Parathyroid adenoma (tissue), 2 donors: Measurements from ENCODE around the gene HOXC6.

Experiments
- H2AFZ ChIP-seq: fragments of 300-600 bp; sonication (generic); one replicate; pipeline ENCODE4 v1.7.0; 2017; ENCODE audit warnings: antibody characterized with exemption, mild to moderate bottlenecking
- H3K27ac ChIP-seq: fragments of 300-600 bp; sonication (generic); one replicate; pipeline ENCODE4 v1.7.0; 2017
- H3K27me3 ChIP-seq: fragments of 300-600 bp; sonication (generic); one replicate; pipeline ENCODE4 v1.7.0; 2017; ENCODE audit warnings: low read length; ENCODE audit not compliant: control insufficient read depth, insufficient read depth
- H3K36me3 ChIP-seq: fragments of 300-600 bp; sonication (generic); one replicate; pipeline ENCODE4 v1.7.0; 2017; ENCODE audit warnings: low read length; ENCODE audit not compliant: control insufficient read depth, insufficient read depth
- H3K4me1 ChIP-seq: fragments of 300-600 bp; sonication (generic); one replicate; pipeline ENCODE4 v1.7.0; 2017; ENCODE audit warnings: control low read depth
- H3K4me2 ChIP-seq: fragments of 300-600 bp; sonication (generic); one replicate; pipeline ENCODE4 v1.7.0; 2017; ENCODE audit warnings: low read length
- H3K4me3 ChIP-seq: fragments of 300-600 bp; sonication (generic); one replicate; pipeline ENCODE4 v1.7.0; 2017; ENCODE audit warnings: low read depth, low read length
- H3K79me2 ChIP-seq: fragments of 300-600 bp; sonication (generic); one replicate; pipeline ENCODE4 v1.7.0; 2017; ENCODE audit warnings: control low read depth
- H3K9ac ChIP-seq: fragments of 300-600 bp; sonication (generic); one replicate; pipeline ENCODE4 v1.7.0; 2017; ENCODE audit warnings: mild to moderate bottlenecking
- H3K9me3 ChIP-seq: fragments of 300-600 bp; sonication (generic); one replicate; pipeline ENCODE4 v1.7.0; 2017; ENCODE audit warnings: low read length; ENCODE audit not compliant: control insufficient read depth
- TF ChIP-seq, protein P1 (sequence below): fragments of 300-600 bp; sonication (generic); IDR thresholded peaks from one replicate; pipeline ENCODE4 v1.7.0; 2017; ENCODE audit warnings: antibody characterized with exemption, mild to moderate bottlenecking
- donor health status: primary hyperparathyroidism.

Gene HOXC6

DNA sequence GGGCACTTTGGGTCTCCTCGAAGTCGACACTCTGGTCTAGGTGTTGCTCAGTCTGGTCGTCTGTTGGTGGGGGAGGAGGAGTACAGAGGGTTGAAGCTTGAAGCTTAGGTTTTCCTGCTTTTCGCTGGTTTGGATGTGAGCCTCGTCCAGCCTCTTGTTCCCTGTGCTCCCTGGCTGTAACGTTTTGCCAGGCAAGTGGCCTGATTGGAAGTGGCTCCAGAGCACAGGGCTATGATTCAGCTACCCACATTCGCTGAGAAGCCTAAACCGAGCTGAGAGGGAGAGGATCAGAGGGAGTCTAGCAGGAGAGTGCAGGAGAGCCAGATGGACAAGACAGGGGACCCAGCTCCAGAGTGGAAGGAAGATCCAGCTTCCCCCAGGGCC, 37.2 kb upstream of the HOXC6 start:
- Histone ChIP-seq H3K9ac (no peak overlapping the region), H3K4me3 (no peak overlapping the region), H3K4me2 (no peak overlapping the region), H3K27ac (no peak overlapping the region), H3K4me1 (no peaks in the 10 kb centered on the region), H3K36me3 (no peaks in the 10 kb centered on the region), H3K9me3 (no peaks in the 10 kb centered on the region), H3K79me2 (no peaks in the 10 kb centered on the region), H3K27me3 (peaks cover 40% of the 10 kb centered on the region), H2AFZ (no peak overlapping the region)
- TF ChIP-seq, protein P1, sequence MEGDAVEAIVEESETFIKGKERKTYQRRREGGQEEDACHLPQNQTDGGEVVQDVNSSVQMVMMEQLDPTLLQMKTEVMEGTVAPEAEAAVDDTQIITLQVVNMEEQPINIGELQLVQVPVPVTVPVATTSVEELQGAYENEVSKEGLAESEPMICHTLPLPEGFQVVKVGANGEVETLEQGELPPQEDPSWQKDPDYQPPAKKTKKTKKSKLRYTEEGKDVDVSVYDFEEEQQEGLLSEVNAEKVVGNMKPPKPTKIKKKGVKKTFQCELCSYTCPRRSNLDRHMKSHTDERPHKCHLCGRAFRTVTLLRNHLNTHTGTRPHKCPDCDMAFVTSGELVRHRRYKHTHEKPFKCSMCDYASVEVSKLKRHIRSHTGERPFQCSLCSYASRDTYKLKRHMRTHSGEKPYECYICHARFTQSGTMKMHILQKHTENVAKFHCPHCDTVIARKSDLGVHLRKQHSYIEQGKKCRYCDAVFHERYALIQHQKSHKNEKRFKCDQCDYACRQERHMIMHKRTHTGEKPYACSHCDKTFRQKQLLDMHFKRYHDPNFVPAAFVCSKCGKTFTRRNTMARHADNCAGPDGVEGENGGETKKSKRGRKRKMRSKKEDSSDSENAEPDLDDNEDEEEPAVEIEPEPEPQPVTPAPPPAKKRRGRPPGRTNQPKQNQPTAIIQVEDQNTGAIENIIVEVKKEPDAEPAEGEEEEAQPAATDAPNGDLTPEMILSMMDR: no peak

DNA sequence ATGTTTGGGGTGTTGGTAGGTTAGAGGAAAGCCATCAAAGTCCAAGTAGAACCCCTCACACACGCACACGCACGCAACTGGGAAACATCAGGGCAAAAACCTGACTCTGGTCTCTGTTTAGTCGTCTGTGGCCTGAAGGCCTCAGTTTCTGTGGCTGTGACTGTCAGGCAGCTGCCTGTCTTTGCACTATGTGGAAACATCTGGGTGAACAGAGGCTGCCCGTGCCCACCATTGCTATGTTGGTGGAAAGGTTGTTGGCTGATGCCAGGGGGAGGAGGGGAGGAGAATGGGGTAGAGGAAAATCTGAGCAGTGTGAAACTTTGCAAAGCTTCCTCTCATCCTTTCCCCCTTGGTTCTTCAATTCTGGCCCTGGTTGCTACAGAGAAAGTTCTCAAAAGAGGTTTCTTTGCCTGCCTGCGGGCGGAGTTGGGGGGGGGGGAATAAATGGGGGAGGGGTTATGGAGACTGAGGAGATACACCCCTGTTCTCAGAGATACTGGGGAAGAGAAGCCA, 35.8 kb upstream of the HOXC6 start:
- Histone ChIP-seq H2AFZ (no peak overlapping the region), H3K79me2 (no peaks in the 10 kb centered on the region), H3K36me3 (no peaks in the 10 kb centered on the region), H3K4me2 (no peak overlapping the region), H3K4me3 (no peak overlapping the region), H3K9me3 (no peaks in the 10 kb centered on the region), H3K27ac (no peak overlapping the region), H3K9ac (no peak overlapping the region), H3K4me1 (no peaks in the 10 kb centered on the region), H3K27me3 (peaks cover 42% of the 10 kb centered on the region)
- TF ChIP-seq, protein P1: no peak

DNA sequence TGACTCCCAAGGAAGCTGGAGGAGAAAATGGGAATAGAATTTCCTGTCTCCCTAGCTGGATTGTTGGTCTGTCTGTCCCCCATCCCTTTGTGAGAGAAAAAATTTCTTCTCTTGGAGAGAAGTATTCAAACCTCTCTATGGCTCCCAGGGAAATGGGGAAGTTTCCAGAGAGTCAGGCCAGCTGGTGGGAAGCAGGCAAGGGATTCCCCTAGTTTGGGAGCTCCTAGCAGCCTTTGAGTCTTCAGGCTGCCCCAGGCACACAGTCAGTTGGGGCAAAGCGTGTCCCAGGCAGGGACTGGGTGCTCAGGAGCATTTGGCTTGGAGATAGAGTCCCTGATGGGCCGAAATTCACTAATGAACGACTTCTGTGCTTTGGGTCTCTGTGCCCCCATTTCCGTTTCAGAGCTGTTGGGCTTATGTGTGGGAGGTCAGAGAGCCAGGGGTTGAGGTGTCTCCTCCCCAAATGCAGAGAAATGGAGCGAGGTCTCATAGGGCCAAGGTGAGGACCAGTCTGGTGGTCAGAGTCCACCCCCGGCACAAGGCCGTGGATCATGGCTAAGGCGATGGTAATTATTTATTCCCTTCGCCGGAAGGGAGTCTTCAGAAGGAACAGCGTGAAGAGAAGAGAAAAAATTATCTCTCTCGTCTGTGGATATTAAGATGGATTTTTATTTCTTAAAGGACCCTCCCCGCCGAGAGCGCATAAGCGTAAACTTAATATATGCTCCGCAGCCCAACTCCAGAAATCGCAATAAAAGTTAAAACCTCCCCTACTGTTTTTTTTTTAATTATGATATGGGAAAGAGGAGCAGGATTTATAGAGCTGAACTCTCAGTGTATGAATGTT, 34.9 kb upstream of the HOXC6 start:
- Histone ChIP-seq H3K27me3 (peaks cover 46% of the 10 kb centered on the region), H3K4me1 (no peaks in the 10 kb centered on the region), H2AFZ (no peak overlapping the region), H3K4me3 (no peak overlapping the region), H3K9ac (no peak overlapping the region), H3K27ac (no peak overlapping the region), H3K79me2 (no peaks in the 10 kb centered on the region), H3K4me2 (no peak overlapping the region), H3K9me3 (no peaks in the 10 kb centered on the region), H3K36me3 (no peaks in the 10 kb centered on the region)
- TF ChIP-seq, protein P1: no peak

DNA sequence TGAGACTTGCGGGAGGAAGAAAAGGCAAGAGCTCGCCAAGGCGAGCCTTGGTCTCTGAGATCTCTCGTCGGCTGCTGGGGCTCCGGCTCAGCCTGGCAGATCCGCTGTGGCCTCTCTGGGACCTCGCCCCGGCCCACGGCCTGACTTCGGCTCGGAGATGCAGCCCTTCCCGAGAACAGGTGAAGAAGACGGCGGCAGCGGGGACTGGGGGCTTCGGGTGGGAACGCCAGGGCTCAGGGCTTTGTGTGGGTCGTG, 34.3 kb upstream of the HOXC6 start:
- Histone ChIP-seq H3K79me2 (no peaks in the 10 kb centered on the region), H3K36me3 (no peaks in the 10 kb centered on the region), H3K9me3 (no peaks in the 10 kb centered on the region), H2AFZ (no peak overlapping the region), H3K4me3 (no peak overlapping the region), H3K9ac (no peak overlapping the region), H3K4me1 (no peaks in the 10 kb centered on the region), H3K27ac (no peak overlapping the region), H3K27me3 (peaks cover 46% of the 10 kb centered on the region), H3K4me2 (no peak overlapping the region)
- TF ChIP-seq, protein P1: no peak
